Raji (cell line): ENCODE data around the gene CTNNA2.

Experiments
- POLR2A ChIP-seq: IDR thresholded peaks from 2 replicates; pipeline ENCODE4 v1.6.1; 2011; ENCODE audit warnings: low read depth, low read length, control low read depth; ENCODE audit not compliant: insufficient read depth

The CTNNA2 gene

GRCh38 chr2:80370375-80371009 lies 857.6 kb downstream of the CTNNA2 start:
- no peak for TF ChIP-seq POLR2A

DNA sequence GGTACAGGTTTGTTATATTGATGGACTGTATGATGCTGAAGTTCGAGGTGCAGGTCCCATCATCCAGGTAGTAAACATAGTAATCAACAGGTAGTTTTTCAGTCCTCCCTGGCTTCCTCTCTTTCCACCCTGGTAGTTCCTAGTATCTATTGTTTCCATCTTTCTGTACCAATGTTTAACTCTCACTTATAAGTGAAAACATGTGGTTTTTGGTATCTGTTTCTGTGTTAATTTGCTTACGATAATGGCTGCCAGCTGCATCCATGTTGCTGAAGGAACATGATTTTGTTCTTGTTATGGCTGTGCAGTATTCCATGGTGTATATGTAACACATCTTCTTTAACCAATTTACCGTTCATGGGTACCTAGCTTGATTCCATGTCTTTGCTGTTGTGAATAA lies 861.3 kb downstream of the CTNNA2 start:
- TF ChIP-seq POLR2A, result no peak

GRCh38 chr2:80377071-80377470 lies 864.2 kb downstream of the CTNNA2 start:
- TF ChIP-seq POLR2A, result no peak

DNA sequence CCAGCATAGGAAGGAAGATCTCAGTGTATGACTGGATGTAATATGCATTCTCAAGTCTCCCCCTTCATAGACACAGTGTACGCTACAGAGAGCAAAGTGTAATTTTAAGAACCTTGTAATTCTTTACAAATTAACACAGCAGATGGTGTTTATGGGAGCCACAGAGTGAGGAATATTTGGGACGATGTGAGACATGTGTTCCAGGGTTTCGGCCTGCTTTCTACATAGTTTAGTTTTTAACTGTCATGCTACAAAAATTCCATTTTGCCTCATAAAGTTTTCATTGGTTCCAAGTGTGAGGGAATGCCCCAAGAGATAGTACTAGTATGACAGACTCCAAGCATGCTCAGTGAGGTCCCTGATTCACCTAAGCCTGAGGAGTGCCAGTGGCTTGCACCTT lies 867.9 kb downstream of the CTNNA2 start:
- TF ChIP-seq POLR2A, result no peak

DNA sequence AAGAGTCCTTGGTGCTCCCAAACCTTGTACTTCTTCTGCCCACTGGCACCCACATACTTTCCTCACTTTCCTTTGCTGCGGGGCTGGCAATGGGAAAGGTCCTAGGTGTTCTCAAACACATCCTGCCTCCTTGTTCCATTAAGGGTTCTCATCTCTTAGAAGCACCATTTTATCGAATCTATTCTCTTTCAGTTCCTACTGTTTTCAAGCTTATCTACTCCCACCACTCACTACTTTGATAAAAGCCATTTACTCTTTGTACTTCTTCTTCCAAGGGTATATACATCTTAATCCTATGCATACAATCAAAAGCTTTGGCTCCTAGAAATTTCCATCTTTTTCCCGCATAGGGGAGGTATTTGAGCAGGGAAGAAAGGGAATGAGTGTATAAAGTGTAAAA lies 868.8 kb downstream of the CTNNA2 start:
- no peak for TF ChIP-seq POLR2A

DNA sequence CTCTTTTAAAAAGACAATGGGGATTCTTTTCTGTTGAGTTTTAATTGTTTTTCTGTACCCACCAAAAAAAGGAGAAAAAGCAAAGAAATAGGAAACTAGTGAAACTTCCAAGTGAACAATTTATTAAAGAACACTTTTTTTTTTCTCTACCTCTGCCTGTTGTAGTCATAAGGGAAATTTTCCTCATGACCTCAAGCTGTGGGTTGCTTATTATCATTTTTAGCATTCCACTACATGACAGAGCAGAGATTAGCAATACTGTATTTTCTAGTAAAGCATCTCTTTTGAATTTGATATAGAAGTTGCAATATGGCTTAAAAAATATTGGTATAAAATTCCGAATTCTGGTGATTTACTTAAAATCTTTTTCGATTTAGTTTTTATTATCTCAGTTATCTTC lies 879.6 kb downstream of the CTNNA2 start:
- TF ChIP-seq POLR2A, result no peak

- no peak for TF ChIP-seq POLR2A
Measured at GRCh38 chr2:80393991-80394390, 881.1 kb downstream of the CTNNA2 start.

DNA sequence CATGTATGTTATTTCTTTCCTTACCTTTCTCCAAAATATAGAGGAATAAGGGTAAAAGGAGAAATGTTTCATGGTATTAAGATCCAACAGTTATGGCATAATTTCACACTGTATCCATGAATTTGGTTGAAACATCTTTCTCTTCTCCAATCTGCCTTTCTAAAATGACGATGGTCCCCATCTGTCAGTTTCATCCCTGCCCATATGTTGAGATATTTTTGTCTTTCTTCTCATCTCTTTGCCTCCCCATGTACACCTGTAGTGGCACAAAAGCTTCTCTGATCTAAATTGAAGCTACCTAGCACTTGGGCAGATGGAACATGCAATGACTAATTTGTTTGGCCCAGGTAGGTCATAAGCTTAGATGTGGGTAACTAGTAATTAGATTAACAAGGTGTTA lies 882.4 kb downstream of the CTNNA2 start:
- TF ChIP-seq POLR2A, result no peak

- TF ChIP-seq POLR2A, result no peak
Measured at GRCh38 chr2:80396276-80396675, 883.4 kb downstream of the CTNNA2 start.

- TF ChIP-seq POLR2A, result no peak
Measured at GRCh38 chr2:80403081-80403480, 890.2 kb downstream of the CTNNA2 start.

DNA sequence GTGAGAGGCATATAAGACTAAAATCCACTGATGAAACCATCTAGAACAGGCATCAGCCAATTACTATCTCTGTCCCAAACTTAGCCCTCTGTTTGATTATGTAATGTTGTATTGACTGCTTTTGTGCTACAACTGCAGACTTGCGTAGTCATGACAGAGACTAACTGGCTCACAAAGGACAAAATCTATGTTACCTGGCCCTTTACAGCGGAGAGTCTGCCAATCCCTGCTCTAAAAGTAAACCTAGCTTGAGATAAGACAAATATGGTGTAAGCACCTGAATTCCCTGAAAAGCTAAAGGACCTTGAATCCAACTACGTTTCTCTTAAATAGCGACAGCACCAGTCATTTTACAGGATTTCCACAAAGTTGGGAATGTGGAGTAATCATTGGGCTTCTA lies 894.5 kb downstream of the CTNNA2 start:
- no peak for TF ChIP-seq POLR2A

DNA sequence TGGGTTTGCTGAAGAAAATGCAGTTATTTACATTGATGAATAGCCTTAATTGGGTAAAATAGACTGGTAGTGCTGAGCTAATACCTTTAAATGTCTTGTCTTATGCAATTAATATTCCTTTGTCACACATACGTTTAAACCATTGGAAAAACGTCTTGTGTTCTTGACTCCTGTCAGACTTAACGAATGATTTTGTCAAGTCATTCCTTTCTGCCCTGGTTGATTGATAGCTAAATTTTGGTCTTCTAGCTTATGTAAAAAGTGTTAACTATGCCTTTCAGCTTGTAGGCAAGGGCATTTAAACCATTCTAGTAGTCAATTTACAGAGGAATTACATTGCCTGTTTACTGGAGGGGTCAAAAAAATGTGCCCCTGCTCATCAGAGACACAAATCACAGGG lies 897.5 kb downstream of the CTNNA2 start:
- no peak for TF ChIP-seq POLR2A

DNA sequence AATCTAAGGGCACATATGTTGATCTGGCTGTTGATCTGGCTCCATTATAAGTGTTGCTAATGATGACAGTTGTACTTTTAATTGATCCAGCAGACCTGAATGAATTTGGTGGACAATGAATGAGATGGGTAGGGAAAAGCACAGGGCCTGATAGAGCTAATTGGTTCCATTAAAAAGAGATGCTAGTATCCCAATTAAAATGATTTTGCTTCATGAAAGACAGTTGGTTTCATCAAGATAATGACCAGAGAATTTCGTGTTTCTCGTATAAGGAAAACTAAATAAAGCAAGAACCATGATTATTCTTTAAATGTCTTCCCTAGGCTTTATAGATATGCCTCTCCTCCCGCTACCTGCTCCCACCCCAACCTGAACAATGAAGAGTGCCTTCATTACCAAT lies 900.3 kb downstream of the CTNNA2 start:
- no peak for TF ChIP-seq POLR2A

DNA sequence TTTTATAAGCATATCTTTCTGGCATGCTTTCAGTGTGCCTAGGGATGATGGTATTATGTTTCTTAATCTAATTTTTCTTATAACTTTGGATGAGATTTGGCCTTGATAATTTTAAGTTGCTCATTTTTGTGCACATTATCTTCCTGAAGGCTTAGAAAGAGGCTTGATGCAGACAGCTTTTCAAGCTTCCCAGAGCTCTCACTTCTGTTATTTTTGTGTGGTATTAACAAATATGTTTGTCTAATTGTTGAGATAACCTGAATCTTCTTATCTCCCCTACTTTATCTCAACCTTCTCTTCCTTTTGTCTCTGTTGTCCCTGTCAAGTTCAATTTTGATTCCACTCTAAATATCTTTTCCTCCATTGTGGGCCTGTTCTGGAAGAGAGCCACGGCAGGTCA lies 904.9 kb downstream of the CTNNA2 start:
- no peak for TF ChIP-seq POLR2A

DNA sequence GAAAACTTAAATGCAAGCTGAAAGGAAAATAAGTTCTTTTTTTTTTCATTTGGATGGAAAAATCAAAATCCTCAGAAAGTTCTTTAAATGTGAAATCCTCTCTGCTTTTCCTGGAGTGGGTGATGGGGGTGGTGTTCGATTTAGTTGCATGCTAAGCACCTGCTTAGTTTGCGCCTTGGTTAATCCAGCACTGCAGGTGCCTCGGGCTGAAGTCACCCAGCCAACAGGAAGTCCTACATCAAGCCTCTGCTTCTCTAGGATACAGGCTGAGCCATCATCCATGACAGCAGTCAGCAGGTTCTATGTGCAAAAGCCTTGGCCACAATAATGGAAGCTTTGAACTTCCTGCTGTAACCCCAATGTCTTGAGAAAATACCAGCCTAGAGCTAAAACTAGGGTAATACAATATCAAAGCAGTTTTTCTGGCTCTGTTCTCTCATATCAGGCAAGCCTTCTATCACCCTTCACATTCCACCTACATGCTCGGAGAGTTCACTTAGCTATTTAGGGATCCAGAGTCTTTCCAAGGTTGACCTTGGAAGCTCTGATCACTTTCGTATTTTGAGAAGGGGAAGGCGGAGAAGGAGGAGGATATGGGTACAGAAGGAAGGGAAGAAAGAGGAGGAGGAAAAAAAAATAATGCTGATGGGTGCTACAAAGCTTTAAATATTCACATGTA lies 907.8 kb downstream of the CTNNA2 start:
- no peak for TF ChIP-seq POLR2A

DNA sequence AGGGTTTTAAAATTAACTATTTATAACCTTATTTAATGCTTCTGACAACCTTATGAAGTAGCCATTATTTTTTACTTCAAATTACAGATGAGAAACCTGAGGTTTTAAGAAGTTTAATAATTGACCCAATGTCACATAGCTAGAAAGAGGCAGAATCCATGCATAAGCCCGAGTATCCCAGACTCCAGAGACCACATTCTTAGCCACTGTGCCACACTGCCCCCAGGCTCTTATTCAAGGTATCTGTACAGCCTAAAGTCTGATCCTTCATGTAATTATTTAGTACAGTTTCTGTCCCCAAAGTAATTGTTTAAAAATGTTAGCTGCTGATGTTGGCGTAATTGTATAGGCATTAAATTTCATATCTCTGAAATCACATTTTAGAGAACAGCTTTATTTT lies 916.4 kb downstream of the CTNNA2 start:
- TF ChIP-seq POLR2A, result no peak

DNA sequence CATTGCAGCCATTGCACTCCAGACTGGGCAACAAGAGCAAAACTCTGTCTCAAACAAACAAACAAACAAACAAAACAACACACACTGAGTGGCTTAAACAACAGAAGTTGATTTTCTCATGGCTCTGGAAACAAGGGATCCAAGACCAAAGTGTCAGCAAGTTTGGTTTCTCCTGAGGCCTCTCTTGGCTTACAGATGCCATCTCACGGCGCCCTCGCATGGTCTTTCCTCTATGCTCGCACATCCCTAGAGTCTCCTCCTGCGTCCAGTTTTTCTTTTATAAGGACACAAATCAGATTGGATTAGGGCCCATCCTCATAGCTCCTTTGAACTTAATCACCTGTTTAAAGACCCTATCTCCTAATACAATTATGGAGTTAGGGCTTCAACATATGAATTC lies 925.1 kb downstream of the CTNNA2 start:
- no peak for TF ChIP-seq POLR2A
